ENCODE data around the gene LRIG3.
"Not testable (repeated sequence)": the region's sequence is repeated elsewhere in the genome, so short reads cannot be mapped to it uniquely, and the experiment has no call there.

The LRIG3 gene

DNA sequence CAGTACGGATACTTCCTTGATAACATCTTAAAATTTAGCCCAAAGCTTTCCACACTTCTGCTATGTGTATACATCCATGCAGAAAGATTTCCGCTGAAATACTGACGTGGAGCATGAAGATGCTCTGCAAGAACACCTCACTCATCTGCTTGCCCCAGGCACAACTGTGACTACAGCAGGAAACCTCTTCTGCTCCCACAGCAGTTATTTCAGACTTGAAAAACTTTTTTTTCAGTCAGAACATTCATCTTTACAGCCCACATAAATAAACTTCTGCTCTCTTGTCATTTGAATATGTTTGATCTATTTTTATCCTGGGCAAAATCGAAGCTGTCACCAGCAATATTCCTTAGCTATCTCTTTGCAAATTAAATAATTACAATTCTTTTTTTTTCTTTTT is 6.8 kb upstream of the LRIG3 start:
- no peak for DNase-seq

DNA sequence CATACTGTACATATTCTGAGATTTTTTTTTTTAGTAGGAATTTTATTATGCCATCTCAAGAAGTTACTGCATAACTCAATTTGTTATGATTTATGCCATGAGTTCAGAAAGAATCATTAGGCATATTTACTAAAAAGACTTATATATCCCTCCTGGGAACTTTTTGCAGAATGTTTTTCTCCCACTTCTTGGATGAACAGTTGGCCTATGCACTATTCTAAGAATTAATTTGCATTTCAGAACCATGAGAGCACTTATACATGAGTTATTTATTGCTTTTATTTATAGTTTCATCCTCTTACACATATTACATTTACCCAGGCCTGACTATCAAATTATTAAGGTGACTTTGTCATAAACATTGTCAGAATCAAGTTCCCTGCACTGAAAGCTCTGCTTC is 6.3 kb upstream of the LRIG3 start:
- DNase-seq = no peak

DNA sequence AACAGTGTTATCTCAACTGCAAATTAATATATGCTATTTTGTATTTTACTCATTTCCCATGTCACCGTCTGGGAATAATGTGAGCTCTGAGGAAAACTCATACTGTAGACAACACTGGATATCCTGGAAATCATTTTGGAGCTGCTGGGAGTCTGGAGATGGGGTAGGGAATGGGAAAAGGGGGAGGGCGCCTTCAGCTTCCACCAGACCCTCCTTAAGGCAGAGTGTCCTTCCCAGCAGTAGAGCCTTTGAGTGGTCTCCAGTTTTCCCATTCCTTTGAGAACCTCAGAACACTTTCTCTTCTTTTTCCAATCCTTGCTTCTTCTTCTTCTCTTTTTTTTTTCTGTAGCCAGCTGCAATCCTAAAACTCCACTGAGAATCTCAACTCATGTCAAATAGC is 5.4 kb upstream of the LRIG3 start:
- no peak for DNase-seq

DNA sequence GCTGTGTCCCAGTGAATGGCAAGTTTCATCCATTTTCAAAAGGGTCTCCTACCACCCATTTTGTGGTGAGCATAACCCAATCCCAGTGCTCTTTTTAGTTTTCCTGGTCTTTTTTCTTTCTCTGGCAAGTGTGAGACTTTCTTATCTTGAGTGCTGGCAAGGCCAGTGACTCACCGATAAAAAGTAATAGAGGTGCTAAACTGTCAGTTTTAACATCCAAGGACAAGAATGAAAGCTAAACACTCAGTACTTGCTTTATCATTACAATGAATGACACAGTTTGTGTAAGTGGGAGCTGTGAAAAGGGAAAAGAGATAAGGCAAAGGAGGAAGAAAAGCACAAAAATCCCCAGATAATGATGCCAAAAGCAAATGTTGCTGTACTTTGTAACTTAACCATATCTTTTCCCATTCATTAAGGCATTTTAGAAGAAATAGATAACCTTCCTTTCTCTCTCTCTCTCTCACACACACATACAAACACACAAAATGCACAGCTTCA is 4.9 kb upstream of the LRIG3 start:
- no peak for DNase-seq

DNA sequence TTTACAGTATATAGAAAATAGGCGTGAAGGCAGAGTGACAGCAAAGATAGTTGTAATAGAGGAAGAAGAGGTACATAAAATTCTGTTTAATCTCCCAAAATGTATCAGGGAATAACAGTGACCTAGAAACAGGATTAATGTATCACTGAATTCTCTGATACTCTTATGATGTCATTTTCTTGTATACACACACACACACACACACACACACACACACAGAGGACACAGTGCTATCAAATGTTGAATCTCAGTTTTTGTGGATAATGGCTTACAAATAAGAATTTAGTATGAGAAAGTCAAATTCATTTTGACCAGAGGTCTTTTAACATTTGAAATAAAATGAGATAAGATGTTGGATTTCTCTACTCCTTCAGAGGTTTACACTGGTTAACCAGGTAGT is 4.3 kb upstream of the LRIG3 start:
- DNase-seq = no peak

DNA sequence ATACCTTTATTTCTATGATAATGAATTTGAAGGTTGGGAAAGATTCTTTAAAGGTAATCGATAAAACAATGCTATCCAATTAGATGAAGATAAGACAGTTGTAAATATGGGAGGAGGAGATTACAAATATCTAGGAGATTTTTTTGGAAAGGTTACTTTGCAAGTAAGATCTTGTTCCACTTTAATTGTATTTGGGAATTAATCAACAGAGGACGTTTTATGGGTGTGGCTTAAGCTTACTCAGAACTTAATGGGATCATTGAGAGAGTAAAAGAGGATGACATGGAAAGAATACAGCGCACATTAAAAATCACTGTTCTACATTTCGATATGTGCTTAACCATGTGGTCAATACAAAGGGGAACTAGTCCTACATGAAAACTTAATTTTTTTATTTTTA is 3.5 kb upstream of the LRIG3 start:
- peak; percentile 68 for DNase-seq

DNA sequence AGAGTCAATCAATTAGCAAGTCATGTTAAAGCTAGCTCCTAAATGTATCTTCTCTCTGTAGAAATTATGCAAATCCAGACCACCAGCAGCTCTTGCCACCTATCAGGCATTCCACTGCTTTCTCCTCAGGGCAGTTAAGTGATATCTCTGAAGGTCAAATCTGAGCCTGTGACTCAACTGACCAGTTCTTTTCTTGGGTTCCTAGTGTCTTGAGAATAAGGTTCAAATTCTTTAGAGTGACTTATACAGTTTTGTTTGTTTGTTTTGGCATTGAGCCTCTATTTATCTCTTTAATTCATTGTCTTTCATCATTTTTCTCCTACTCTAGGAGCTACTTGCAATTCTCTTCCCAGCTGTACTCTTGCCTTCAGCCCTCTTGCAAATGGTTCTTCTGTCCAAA is 2.5 kb upstream of the LRIG3 start:
- DNase-seq = no peak

DNA sequence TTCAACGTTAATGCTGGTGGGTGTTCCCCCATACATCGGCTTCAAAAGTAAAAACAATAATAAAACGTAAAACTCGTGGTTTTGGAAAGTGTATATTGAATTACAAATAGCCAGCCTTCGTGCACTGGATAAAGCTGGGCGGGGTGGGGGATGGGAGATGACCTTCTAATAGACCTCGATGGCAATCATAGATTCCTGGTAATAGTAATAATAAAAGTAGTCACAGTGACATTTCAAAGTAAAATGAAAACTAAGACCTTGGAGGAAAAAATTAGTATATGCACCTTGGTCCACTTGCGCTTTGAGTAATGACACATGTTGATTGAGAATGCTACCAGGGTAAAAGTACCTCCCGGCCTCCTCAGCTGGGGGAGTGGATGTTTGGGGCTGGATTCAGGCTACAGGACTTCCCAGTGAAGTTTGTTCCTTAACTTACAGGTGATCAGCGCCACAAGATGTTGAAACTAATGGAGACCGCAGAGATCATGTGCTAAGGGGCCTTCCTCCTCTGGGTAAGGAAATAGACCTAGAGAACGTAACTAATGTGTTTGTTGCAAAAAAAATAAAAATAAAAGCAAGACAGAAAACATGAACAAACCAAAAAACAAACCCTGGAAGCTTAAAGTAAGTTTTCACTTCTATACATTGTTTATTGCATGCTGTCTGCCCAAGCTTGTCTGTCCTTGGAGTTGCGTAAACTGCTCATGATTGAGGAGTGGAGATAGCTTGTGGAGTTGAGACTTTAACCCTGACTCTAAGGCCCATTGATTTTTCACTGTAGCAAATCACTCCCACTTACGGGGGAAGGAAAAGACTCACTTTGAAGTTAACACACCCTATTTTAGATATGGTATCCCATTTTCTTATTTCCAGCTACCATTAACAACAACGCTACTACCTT is 907 bp upstream of the LRIG3 start:
- DNase-seq = no peak

DNA sequence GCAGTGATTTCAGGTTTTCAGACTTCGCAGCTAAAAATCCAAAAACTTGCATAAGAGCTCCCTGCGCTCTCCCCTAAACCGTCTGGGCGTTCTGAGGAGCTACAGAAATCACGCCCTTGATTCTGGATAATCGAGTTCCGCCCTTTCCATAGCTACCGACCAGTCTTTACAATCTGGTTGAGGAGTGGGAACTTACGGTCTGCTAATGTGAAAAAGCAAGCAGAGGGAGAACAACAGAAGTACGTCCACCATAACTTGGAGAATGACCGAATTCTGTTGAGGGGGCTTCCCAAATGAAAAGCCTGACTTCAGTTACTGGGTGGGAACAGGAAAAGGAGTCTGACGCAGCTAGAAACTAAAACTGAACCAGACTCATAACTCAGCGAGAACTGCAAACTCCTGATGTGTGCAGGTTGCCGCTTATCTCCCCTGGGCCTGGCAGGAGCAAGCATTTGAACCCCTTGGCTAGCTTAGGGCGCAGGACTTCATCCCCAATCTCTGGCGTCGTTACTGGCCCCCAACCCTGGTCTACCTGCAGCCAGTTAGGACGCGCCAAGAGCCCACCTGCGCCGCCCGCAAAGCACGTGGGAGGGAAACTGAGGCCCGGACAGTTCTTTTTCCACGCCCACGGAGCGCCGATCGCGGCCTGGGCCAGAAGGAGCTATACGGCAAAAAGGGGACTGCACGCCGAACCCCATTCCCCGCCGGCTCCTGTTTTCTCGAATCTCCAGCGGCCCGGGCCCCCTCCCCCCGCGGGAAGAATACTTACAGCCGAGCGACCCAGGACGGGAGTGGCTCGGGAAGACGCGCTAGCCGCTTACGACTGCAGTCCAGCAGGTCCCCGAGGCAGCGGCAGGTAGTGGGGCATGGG is 838 bp downstream of the LRIG3 start:
- DNase-seq = peak; percentile 72

DNA sequence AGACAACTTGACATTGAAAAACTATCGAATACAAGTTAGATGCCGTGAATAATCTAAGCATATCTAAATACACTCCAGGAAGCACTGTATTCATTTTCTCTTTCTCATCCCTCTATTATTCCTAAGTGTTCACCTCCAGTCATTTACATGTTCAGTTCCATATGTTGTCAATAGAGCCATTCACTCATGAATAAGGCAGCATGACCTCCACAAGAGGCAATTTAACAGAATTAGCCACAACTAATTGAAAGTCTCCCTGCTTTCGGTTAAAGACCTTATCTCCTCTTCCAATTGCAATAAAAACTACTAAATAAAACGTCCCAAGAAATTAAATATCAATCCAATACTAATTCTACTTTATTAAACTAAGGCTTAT is 1.8 kb downstream of the LRIG3 start:
- DNase-seq = peak; percentile 17

DNA sequence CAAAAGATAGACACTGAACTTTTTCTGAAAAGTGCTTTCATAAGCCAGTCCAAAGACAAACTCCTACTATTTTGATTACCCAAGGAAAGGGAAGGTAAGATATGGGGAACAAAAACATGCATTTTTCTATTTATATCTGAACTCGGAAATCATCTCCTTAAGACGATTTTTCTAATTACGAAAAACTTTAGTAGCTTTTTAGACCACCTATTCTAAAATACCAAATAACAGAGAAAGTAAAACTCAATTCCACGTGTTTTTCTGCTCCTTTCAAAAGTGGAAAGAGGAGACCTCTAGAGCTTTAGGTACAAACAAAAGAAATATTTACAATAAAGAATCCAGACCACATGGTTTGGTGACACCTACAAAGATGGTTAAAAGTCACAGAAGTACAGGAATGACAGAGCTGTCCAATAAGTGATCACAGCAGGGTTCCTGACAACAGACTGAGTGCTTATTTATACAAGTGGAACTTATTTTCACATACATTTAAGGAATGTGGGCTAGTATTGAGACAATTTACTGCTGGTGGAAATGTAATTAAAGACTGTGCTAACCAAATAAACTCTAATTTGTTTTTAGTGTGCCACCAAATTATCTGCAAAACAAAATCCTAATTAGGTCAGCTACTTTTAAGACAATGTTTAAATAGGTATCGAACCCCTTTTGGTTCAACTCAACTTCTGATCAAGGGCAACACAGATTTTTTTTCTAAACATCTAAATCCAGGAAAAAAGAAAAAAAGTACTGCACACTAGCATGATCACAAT is 2.4 kb downstream of the LRIG3 start:
- DNase-seq = no peak

DNA sequence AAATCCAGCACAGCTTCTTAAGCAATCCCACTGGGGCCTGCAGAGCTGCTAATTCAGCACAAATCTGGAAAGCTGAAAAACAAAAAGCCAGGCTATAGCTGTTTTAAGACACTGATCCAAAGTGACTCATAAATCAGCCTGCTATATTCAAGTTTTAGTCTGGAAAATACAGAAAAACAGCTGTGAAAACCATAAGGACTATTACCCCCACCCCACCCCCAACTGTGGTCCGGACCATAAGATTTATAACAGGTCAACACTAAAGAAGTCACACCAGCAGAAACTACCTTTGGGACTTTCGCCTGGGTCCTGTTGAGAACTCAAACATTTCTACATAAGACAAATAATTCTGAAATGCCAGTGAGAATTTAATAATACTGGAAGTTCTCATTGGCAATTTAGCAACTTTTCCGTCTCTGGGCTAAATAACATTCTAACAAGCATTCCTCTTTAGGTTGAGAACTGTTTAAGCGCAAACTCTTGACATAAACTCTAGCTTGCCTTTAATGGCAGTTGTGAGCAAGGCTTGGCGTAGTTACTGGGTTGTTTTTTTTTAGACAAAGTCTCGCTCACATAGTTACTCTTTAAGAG is 3.3 kb downstream of the LRIG3 start:
- no peak for DNase-seq

DNA sequence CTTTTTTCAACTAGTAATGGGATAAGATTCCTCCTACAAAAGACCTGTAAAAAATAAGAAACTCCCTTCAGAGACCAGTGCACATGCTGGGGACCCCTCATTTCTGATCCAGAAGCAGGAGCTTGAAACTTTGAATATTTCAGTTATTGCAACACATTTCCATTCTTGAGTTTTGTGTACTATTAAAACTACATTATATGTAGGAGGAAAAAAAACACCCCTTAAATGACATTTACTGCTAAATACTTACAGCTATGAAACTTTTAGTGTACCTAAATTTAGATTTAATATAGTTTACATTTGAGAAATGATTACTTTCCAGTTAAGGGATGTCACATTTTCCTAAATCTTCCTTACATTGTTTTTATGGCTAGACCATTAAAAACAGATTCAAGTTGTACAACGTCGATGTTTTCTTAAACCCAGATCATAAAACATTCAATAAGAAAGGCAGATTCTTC is 4.1 kb downstream of the LRIG3 start:
- DNase-seq = no peak

DNA sequence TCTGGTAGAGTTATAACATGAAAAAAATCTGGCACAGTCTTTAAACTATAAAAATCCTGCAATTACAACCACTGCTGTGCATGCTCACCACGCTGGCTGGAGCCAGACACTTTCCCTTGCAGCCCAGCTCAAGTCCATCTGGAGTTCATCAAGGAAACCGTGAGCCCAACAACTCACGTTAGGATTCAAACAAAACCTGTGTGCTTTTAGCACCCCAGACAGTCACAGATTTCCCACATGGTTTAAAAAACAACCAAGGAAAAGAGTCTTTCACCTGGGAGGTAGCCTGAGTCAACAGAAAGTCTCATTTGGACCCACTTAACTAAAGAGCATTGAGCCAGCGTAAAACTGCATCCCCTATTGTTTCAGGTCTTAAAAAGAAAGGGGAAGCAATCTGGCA is 4.7 kb downstream of the LRIG3 start:
- DNase-seq = peak; percentile 38

DNA sequence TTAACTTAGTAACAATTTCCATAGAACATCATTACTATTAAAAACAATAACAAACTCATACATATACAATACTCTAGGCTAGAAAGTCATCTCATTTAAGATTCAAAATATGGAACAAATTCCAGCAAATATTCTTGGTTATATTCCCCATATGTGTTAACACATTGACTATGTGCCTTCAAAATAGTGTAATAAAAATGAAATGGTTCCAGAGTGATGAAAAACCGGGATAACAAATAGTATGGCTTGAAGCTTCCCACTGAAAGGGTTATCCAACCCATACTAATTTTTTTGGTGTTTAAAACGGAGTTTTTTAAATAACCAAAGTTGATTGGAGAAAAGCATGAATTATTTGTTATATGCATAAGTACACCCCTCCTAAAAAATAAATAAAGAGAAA is 5.3 kb downstream of the LRIG3 start:
- no peak for DNase-seq

DNA sequence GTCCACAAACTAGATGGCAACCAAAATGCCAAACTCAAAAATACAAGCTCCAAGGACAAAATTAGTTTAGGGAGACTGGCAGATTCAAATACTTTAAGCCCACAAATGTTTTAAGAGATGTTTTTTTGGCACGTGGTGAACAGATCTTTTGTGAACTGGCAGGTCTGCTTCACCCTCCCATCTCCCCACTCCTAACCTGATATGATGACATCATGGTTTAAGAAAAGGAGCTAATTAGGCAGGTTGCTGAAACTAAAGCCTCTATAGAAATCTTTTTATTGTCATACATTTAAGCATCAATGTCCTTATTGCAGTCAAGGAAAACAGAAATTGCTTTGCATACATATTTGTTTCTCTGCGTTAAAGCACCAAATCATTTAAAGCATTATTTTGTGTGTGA is 5.8 kb downstream of the LRIG3 start:
- no peak for DNase-seq

DNA sequence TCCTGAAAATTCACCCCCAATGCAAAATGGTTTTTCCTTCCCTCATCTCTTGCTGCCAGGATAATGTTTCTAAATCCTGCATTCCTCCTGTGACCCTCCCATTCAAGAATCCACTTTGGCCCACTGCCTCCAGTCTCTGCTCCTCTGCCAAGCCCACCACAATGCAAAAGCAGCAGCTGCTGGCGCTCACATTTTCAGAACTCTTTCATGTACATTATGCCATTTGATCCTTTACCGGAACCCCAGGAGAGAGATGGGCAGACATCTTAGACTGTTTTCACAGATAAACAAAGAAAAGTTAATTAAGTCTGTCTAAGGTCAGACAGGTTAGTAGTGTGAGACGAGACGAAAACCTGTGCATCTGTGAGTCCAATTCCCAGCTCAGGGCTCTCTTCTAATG is 12.9 kb downstream of the LRIG3 start:
- DNase-seq = no peak

DNA sequence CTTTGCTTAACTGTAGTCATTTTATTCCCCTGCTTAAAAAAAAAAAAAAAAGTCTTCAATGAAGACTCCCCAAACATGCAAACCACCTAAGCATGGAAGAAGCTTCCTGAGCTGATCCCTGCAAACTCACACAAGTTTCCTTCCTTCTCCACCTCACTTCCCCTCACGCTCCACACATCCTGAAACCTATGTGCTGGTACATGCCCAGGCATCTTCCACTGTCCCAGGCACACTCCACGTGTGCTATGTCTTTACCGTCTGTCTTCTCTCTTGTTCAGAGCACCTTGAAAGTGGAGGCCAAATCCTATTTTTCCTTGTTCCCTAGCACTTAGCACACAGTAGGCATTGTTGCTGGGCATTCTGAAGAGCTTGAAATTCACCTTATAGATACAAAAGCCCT is 13.4 kb downstream of the LRIG3 start:
- no peak for DNase-seq

DNA sequence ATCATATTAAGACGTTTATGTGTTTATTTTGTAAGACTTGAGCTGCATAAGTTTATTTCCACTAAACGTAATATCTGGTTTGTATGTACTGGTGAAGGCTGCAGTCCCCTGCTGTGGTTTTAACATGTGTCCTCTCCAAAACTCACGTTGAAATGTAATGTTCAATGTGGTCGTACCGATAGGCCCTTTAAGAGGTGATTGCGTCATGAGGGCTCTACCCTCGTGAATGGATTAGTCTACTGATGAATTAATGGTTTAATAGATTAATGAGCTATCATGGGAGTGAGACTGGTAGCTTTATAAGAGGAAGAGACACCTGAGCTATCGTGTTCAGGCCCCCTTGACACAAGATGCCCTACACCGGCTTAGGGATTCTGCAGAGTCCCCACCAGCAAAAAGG is 14.9 kb downstream of the LRIG3 start:
- DNase-seq = no peak

DNA sequence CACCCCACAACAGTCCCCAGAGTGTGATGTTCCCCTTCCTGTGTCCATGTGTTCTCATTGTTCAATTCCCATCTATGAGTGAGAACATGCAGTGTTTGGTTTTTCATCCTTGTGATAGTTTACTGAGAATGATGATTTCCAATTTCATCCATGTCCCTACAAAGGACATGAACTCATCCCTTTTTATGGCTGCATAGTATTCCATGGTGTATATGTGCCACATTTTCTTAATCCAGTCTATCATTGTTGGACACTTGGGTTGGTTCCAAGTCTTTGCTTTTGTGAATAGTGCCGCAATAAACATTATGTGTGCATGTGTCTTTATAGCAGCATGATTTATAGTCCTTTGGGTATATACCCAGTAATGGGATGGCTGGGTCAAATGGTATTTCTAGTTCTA is 17.6 kb downstream of the LRIG3 start:
- DNase-seq = not testable (repeated sequence)

DNA sequence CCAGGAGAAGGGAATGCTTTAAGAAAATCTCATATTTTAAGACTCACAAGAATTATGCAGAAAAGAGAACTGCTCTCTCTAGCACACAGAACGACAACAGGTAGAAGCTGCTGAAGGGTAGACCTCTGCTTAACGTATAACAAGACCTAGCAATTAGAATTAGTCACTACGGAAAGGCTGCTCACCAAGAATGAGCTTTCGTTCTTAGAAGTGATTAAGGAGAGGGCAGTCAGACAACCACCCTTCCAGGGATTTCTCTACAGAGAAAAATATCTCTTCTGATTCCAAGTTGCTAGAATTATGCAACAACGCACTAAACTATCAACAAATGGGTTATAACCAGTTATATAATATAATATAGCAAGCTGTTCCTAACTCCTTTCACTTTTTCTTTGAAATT is 18.6 kb downstream of the LRIG3 start:
- DNase-seq = no peak

DNA sequence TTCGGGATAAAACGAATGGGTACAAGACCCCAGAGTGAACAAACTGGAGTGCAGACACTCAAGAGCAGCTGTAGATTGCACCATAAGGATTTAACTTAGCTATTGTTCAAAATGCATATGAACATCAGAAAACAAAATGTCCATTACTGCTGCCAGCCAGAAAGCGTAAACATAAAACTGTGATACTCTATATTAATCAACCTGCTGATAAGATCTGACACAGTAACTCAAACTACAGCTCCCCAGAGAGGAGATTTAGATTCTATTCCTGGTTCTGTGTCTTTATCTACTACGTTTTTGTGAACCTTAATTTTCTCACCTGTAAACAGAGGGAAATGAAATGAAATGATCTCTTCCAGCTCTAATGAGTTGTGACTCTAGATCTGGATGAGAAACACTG is 22.3 kb downstream of the LRIG3 start:
- DNase-seq = no peak

DNA sequence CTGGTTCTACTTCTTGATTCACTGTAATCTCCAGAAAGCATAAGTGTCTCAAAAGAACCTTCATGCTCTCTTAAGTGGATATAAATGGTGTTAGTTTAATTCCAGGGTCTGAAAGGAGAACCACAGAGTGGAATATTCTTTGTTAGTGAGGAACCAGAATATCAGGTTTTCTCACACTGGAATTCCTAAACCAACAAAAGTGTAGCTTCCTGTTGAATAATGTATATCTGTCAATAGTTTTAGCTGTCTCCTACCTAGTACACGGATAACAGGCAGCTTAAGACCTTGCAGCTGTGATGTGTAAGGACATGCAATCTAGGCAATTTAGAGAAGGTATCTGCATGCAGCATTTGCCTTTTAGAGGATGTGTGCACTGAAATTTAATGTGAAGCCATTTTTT is 24.0 kb downstream of the LRIG3 start:
- no peak for DNase-seq
